Astrocyte (in vitro differentiated cells and primary cell): ENCODE results near the gene TIAM2. TPM values are rescaled to one million over a fixed set of nuclear protein-coding genes. Genes with fewer than 3 reads are reported as not detected.

Experiments
- DNase-seq: peaks from one replicate; pipeline ENCODE4 v3.0.0-alpha.2; 2010; ENCODE audit warnings: low read depth
- FAIRE-seq: peaks from 2 replicates; lab custom pipeline; 2011; peaks lifted over from hg19 to GRCh38; lab: Jason Lieb, UNC
- H2AFZ ChIP-seq: 2 replicates; pipeline ENCODE4 v1.6.0; 2012; ENCODE audit warnings: low read depth, low read length, inconsistent platforms
- H3K27ac ChIP-seq: 2 replicates; pipeline ENCODE4 v1.5.1; 2011; ENCODE audit warnings: low read depth, low read length, inconsistent platforms
- H3K27me3 ChIP-seq: 2 replicates; pipeline ENCODE4 v1.6.0; 2011; ENCODE audit warnings: low read length, inconsistent platforms; ENCODE audit not compliant: insufficient read depth
- H3K36me3 ChIP-seq: 2 replicates; pipeline ENCODE4 v1.5.1; 2011; ENCODE audit warnings: low read length, inconsistent platforms; ENCODE audit not compliant: insufficient read depth
- H3K4me1 ChIP-seq: 2 replicates; pipeline ENCODE4 v1.5.1; 2011; ENCODE audit warnings: low read length, inconsistent platforms; ENCODE audit not compliant: insufficient read depth
- H3K4me2 ChIP-seq: 2 replicates; pipeline ENCODE4 v1.6.0; 2012; ENCODE audit warnings: low read length, inconsistent platforms
- H3K4me3 ChIP-seq: 2 replicates; pipeline ENCODE4 v1.5.1; 2011; ENCODE audit warnings: low read depth, mild to moderate bottlenecking, low read length, inconsistent platforms; ENCODE audit not compliant: insufficient read depth
- H3K79me2 ChIP-seq: 2 replicates; pipeline ENCODE4 v1.6.0; 2012; ENCODE audit warnings: mild to moderate bottlenecking, low read length, inconsistent platforms; ENCODE audit not compliant: insufficient read depth
- H3K9ac ChIP-seq: 2 replicates; pipeline ENCODE4 v1.6.0; 2012; ENCODE audit warnings: mild to moderate bottlenecking, low read length, inconsistent platforms
- H3K9me3 ChIP-seq: 2 replicates; pipeline ENCODE4 v1.5.1; 2012; ENCODE audit warnings: low read depth, mild to moderate bottlenecking, low read length, inconsistent platforms; ENCODE audit not compliant: insufficient read depth
- H4K20me1 ChIP-seq: 2 replicates; pipeline ENCODE4 v1.6.0; 2012; ENCODE audit warnings: low read length, inconsistent platforms; ENCODE audit not compliant: insufficient read depth
- H3K27ac Mint-ChIP-seq: one replicate; pipeline ENCODE4 v1.8.0; 2021; ENCODE audit warnings: mild to moderate bottlenecking, mixed read lengths; ENCODE audit not compliant: unreplicated experiment
- H3K27me3 Mint-ChIP-seq: one replicate; pipeline ENCODE4 v1.8.0; 2021; ENCODE audit warnings: low read depth, mixed read lengths; ENCODE audit not compliant: unreplicated experiment
- H3K36me3 Mint-ChIP-seq: one replicate; pipeline ENCODE4 v1.8.0; 2021; ENCODE audit warnings: low read depth, mixed read lengths; ENCODE audit not compliant: unreplicated experiment
- H3K4me1 Mint-ChIP-seq: one replicate; pipeline ENCODE4 v1.8.0; 2021; ENCODE audit warnings: low read depth, mixed read lengths; ENCODE audit not compliant: unreplicated experiment
- H3K4me3 Mint-ChIP-seq: one replicate; pipeline ENCODE4 v1.8.0; 2021; ENCODE audit warnings: mild to moderate bottlenecking, moderate library complexity, mixed read lengths; ENCODE audit not compliant: unreplicated experiment
- H3K9me3 Mint-ChIP-seq: one replicate; pipeline ENCODE4 v1.8.0; 2021; ENCODE audit warnings: mild to moderate bottlenecking, mixed read lengths; ENCODE audit not compliant: unreplicated experiment
- EZH2 ChIP-seq: IDR thresholded peaks from 2 replicates; pipeline ENCODE4 v1.6.1; 2012; ENCODE audit warnings: mild to moderate bottlenecking, low read length, inconsistent platforms; ENCODE audit not compliant: insufficient read depth
- total RNA-seq: library from RNA; stranded (reverse); gene quantifications from 2 replicates; pipeline ENCODE4 v1.2.1, GENCODE V29; 2021
- TF ChIP-seq, protein P1 (sequence below): IDR thresholded peaks from 2 replicates; pipeline ENCODE4 v1.5.1; 2011; ENCODE audit warnings: low read depth, mild to moderate bottlenecking, inconsistent platforms, low read length, moderate library complexity; ENCODE audit not compliant: insufficient read depth

TIAM2 gene
- total RNA-seq, 1 donor from 2014 or later: 23.6 TPM

DNA sequence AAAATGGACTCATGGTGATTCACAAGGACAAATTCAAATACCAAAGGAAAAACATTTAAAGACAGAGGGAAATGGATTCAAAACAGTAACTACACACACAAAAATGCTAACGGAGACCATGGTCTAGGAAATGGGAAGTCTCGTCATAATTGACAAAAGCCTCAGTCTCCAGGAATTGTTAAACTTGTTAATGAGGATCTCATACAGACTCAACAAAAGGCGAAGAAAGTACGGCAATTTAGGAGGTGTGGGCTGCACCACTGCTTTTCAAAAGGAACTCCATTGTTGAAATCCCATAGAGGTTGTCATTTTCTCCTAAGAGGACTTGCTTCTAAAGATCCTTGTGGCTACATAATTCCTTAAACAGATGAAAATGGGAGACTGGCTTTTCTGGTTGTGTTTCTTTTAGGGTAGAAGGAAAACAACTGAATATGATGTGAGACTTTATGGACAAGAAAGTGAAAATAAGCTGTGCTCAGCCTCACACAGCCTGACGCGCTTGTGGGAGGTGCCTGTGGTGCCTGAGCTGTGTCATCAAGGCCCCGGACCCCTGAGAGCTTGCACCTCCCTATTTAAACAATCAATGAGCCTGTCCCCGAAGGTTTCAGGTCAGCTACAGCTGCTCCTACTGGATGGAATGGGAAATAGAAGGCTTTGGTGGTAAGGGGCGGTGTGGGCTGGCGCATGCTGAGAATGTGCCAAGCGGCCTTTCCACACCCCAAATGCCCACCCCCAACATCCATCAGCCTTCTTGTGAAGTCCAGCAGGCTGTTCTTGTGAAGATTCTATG, 266.2 kb downstream of the TIAM2 start:
- Histone ChIP-seq H3K36me3 (peaks cover 19% of the 10 kb centered on the region), H3K4me2 (peak overlapping the region; percentile 31), H3K4me1 (no peaks in the 10 kb centered on the region), H3K9me3 (no peaks in the 10 kb centered on the region), H3K9ac (no peak overlapping the region), H4K20me1 (no peaks in the 10 kb centered on the region), H2AFZ (no peak overlapping the region), H3K79me2 (peaks cover 4% of the 10 kb centered on the region), H3K27me3 (no peaks in the 10 kb centered on the region), H3K27ac (peak overlapping the region; percentile 22), H3K4me3 (no peak overlapping the region)
- H3K4me1 Mint-ChIP-seq: peaks cover 12% of the 10 kb centered on the region
- peak overlapping the region; percentile 54 for H3K27ac Mint-ChIP-seq
- H3K36me3 Mint-ChIP-seq: peaks cover 12% of the 10 kb centered on the region
- DNase-seq: no peak
- H3K4me3 Mint-ChIP-seq: no peak overlapping the region
- no peaks in the 10 kb centered on the region for H3K9me3 Mint-ChIP-seq
- no peaks in the 10 kb centered on the region for H3K27me3 Mint-ChIP-seq
- FAIRE-seq: no peak
- TF ChIP-seq, protein P1, sequence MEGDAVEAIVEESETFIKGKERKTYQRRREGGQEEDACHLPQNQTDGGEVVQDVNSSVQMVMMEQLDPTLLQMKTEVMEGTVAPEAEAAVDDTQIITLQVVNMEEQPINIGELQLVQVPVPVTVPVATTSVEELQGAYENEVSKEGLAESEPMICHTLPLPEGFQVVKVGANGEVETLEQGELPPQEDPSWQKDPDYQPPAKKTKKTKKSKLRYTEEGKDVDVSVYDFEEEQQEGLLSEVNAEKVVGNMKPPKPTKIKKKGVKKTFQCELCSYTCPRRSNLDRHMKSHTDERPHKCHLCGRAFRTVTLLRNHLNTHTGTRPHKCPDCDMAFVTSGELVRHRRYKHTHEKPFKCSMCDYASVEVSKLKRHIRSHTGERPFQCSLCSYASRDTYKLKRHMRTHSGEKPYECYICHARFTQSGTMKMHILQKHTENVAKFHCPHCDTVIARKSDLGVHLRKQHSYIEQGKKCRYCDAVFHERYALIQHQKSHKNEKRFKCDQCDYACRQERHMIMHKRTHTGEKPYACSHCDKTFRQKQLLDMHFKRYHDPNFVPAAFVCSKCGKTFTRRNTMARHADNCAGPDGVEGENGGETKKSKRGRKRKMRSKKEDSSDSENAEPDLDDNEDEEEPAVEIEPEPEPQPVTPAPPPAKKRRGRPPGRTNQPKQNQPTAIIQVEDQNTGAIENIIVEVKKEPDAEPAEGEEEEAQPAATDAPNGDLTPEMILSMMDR: no peak
- no peak for TF ChIP-seq EZH2

DNA sequence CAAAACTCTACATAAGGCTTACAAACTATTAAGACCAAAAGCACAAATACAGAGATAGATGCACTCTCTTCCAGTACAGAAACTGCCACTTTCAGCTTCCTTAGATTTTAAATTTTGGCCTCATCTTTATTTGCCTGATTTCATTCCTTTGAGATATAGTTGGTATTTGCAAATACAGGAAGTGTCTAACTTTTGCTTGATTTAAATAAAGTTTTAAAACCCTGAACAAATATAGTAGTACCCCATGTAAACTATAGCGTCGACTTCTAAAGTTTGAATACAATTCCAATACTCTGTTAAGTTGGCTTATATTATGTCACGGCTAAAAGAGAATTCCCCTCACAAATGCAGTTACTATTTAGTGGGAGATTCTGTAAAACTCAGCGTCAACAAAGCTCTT, 267.5 kb downstream of the TIAM2 start:
- Mint-ChIP-seq H3K4me1 (peaks cover 12% of the 10 kb centered on the region), H3K36me3 (peaks cover 9% of the 10 kb centered on the region)
- no peak overlapping the region for H3K27ac ChIP-seq

More for the DNA sequence above, 267.5 kb downstream of the TIAM2 start:
- Histone ChIP-seq H3K27me3 (no peaks in the 10 kb centered on the region), H3K4me1 (no peaks in the 10 kb centered on the region), H3K9me3 (no peaks in the 10 kb centered on the region), H3K4me3 (no peak overlapping the region), H3K9ac (no peak overlapping the region), H3K79me2 (peaks cover 4% of the 10 kb centered on the region), H3K36me3 (peaks cover 10% of the 10 kb centered on the region), H2AFZ (no peak overlapping the region), H3K4me2 (no peak overlapping the region), H4K20me1 (no peaks in the 10 kb centered on the region)
- H3K9me3 Mint-ChIP-seq: no peaks in the 10 kb centered on the region
- no peaks in the 10 kb centered on the region for H3K27me3 Mint-ChIP-seq
- DNase-seq (no peak), FAIRE-seq (no peak)
- no peak for TF ChIP-seq EZH2
- TF ChIP-seq, protein P1: no peak
- H3K4me3 Mint-ChIP-seq: no peak overlapping the region
- H3K27ac Mint-ChIP-seq: no peak overlapping the region
